H1 (cell line): ENCODE results near the gene FBXO34. TPM values are rescaled to one million over a fixed set of nuclear protein-coding genes. Genes with fewer than 3 reads are reported as not detected.

Experiments used
- CTCF ChIA-PET: fragments of 300-600 bp; sonication (Branson Sonifier 250); formaldehyde crosslinking; loops from one replicate; lab custom pipeline; 2021; ENCODE audit not compliant: partially characterized antibody; lab: Charles Lee
- POLR2A ChIA-PET: fragments of 300-600 bp; sonication (Branson Sonifier 250); formaldehyde crosslinking; loops from one replicate; lab custom pipeline; 2021; ENCODE audit warnings: inconsistent platforms; ENCODE audit not compliant: partially characterized antibody; lab: Charles Lee
- DNase-seq, 2 experiments: peaks; one replicate each; pipeline versions ENCODE4 v3.0.0 to v3.0.0-alpha.2; 2010 to 2022; ENCODE audit warnings: low spot score in 2 of 2, low read depth in 1 of 2, mixed read lengths in 1 of 2
- FAIRE-seq: peaks from 2 replicates; lab custom pipeline; 2011; peaks lifted over from hg19 to GRCh38; lab: Jason Lieb, UNC
- H2AFZ ChIP-seq: 2 replicates; pipeline ENCODE4 v1.8.1; 2012; ENCODE audit warnings: low read length, inconsistent platforms
- H2AK5ac ChIP-seq: 2 replicates; pipeline ENCODE4 v1.6.1; 2013; ENCODE audit warnings: low read depth, low read length
- H2BK120ac ChIP-seq: replicated peaks from 2 replicates; pipeline ENCODE3; 2013; ENCODE audit warnings: low read depth, low read length, inconsistent platforms
- H2BK12ac ChIP-seq: 2 replicates; pipeline ENCODE4 v1.6.1; 2013; ENCODE audit warnings: low read depth, low read length
- H2BK15ac ChIP-seq: 2 replicates; pipeline ENCODE4 v1.6.1; 2013; ENCODE audit warnings: low read length
- H2BK20ac ChIP-seq: 2 replicates; pipeline ENCODE4 v1.6.1; 2013; ENCODE audit warnings: low read length
- H2BK5ac ChIP-seq: 2 replicates; pipeline ENCODE4 v1.6.1; 2013; ENCODE audit warnings: low read depth, low read length
- H3K14ac ChIP-seq: 2 replicates; pipeline ENCODE4 v1.6.1; 2013; ENCODE audit warnings: inconsistent platforms; ENCODE audit not compliant: insufficient read length
- H3K18ac ChIP-seq: 2 replicates; pipeline ENCODE4 v1.6.1; 2013; ENCODE audit warnings: low read length; ENCODE audit errors: extremely low read depth
- H3K23ac ChIP-seq: 2 replicates; pipeline ENCODE4 v1.6.1; 2013; ENCODE audit warnings: inconsistent platforms; ENCODE audit not compliant: insufficient read length
- H3K23me2 ChIP-seq: 2 replicates; pipeline ENCODE4 v1.6.1; 2013; ENCODE audit warnings: low read depth, low read length
- H3K27ac ChIP-seq: 2 replicates; pipeline ENCODE4 v1.6.1; 2011; ENCODE audit warnings: low read depth, low read length, inconsistent platforms
- H3K27me3 ChIP-seq, 4 experiments: replicated peaks in 1 of 4; 1 replicate in 1 of 4; 2 replicates in 3 of 4; pipeline versions ENCODE4 v1.6.1 to v1.8.1; 2011 to 2013; ENCODE audit warnings: low read length in 3 of 4, mild to moderate bottlenecking in 3 of 4, inconsistent platforms in 2 of 4, mixed read lengths in 2 of 4, moderate library complexity in 1 of 4; ENCODE audit not compliant: control insufficient read depth in 3 of 4, insufficient read depth in 3 of 4; ENCODE audit errors: extremely low read depth in 1 of 4
- H3K36me3 ChIP-seq, 4 experiments: 2 replicates each; pipeline versions ENCODE4 v1.6.1 to v1.8.1; 2011 to 2013; ENCODE audit warnings: mild to moderate bottlenecking in 4 of 4, low read length in 3 of 4, moderate library complexity in 2 of 4, control low read depth in 1 of 4, inconsistent platforms in 1 of 4; ENCODE audit not compliant: insufficient read depth in 4 of 4, control insufficient read depth in 2 of 4
- H3K4ac ChIP-seq: replicated peaks from 2 replicates; pipeline ENCODE3; 2013; ENCODE audit warnings: low read length, low read depth, mixed read lengths, inconsistent platforms; ENCODE audit not compliant: insufficient read length
- H3K4me1 ChIP-seq, 4 experiments: replicated peaks in 1 of 4; 1 replicate in 1 of 4; 2 replicates in 3 of 4; pipeline versions ENCODE4 v1.6.1 to v1.8.1; 2011 to 2013; ENCODE audit warnings: low read length in 3 of 4, inconsistent platforms in 2 of 4, mixed read lengths in 1 of 4; ENCODE audit not compliant: insufficient read depth in 4 of 4, control insufficient read depth in 3 of 4
- H3K4me2 ChIP-seq, 2 experiments: 2 replicates each; pipeline versions ENCODE4 v1.6.1 to v1.8.1; 2011 to 2013; ENCODE audit warnings: low read depth in 2 of 2, low read length in 2 of 2, control low read depth in 1 of 2, inconsistent platforms in 1 of 2, mild to moderate bottlenecking in 1 of 2; ENCODE audit not compliant: insufficient read depth in 1 of 2
- H3K4me3 ChIP-seq, 4 experiments: fragments of 200-600, 300-600 bp in 1 of 4; sonication (generic), shearing (Covaris generic), sonication (Bioruptor Twin) in 1 of 4; 2 replicates each; pipeline versions ENCODE4 v1.5.1 to v1.8.1; 2011 to 2016; ENCODE audit warnings: low read length in 4 of 4, low read depth in 3 of 4, control low read depth in 2 of 4, inconsistent platforms in 2 of 4, mild to moderate bottlenecking in 2 of 4, mixed read lengths in 1 of 4, moderate library complexity in 1 of 4; ENCODE audit not compliant: insufficient read depth in 2 of 4; ENCODE audit errors: extremely low read depth in 1 of 4
- H3K56ac ChIP-seq: replicated peaks from 2 replicates; pipeline ENCODE3; 2013; ENCODE audit warnings: low read depth, mild to moderate bottlenecking, mixed read lengths, low read length, inconsistent platforms; ENCODE audit not compliant: insufficient read length
- H3K79me1 ChIP-seq: 2 replicates; pipeline ENCODE4 v1.6.1; 2013; ENCODE audit warnings: low read depth, low read length, control low read depth
- H3K79me2 ChIP-seq, 2 experiments: 2 replicates each; pipeline versions ENCODE4 v1.6.1 to v1.8.1; 2012 to 2013; ENCODE audit warnings: low read length in 2 of 2, mild to moderate bottlenecking in 2 of 2, inconsistent platforms in 1 of 2; ENCODE audit not compliant: insufficient read depth in 2 of 2, control insufficient read depth in 1 of 2
- H3K9ac ChIP-seq, 4 experiments: replicated peaks in 1 of 4; 1 replicate in 1 of 4; 2 replicates in 3 of 4; pipeline versions ENCODE4 v1.6.1 to v1.8.1; 2011 to 2013; ENCODE audit warnings: low read depth in 3 of 4, low read length in 3 of 4, control low read depth in 2 of 4, mild to moderate bottlenecking in 2 of 4, moderate library complexity in 2 of 4, inconsistent platforms in 1 of 4; ENCODE audit errors: extremely low read depth in 1 of 4
- H3K9me3 ChIP-seq, 2 experiments: 2 replicates each; pipeline versions ENCODE4 v1.6.1 to v1.8.1; 2012 to 2013; ENCODE audit warnings: mild to moderate bottlenecking in 2 of 2, moderate library complexity in 2 of 2, control low read depth in 1 of 2, inconsistent platforms in 1 of 2, low read depth in 1 of 2, low read length in 1 of 2, mixed read lengths in 1 of 2; ENCODE audit not compliant: insufficient read depth in 2 of 2
- H4K20me1 ChIP-seq, 2 experiments: replicated peaks in 1 of 2; 2 replicates each; pipeline versions ENCODE3 to v1.8.1; 2011 to 2013; ENCODE audit warnings: inconsistent platforms in 2 of 2, low read length in 2 of 2, mild to moderate bottlenecking in 1 of 2; ENCODE audit not compliant: insufficient read depth in 2 of 2, control insufficient read depth in 1 of 2
- H4K5ac ChIP-seq: 2 replicates; pipeline ENCODE4 v1.6.1; 2013; ENCODE audit warnings: low read length, low read depth, mixed read lengths, inconsistent platforms; ENCODE audit not compliant: insufficient read length
- H4K8ac ChIP-seq: 2 replicates; pipeline ENCODE4 v1.8.0; 2013; ENCODE audit warnings: mild to moderate bottlenecking, moderate library complexity, low read length, inconsistent platforms; ENCODE audit not compliant: insufficient read depth; ENCODE audit errors: extremely low read depth
- H4K91ac ChIP-seq: replicated peaks from 2 replicates; pipeline ENCODE3; 2013; ENCODE audit warnings: low read length, mixed read lengths, inconsistent platforms; ENCODE audit not compliant: insufficient read length
- GTF2F1 ChIP-seq: IDR thresholded peaks from 2 replicates; pipeline ENCODE4 v1.6.1; 2012; ENCODE audit warnings: low read depth, low read length, improper control_type of control experiment, borderline replicate concordance
- WGBS, 2 experiments: shearing (Covaris generic) in 1 of 2; methylation state at CpG; one replicate each; pipeline versions ENCODE4 v1.1.6 to v1.1.7; 2013 to 2015; ENCODE audit warnings: low lambda C conversion rate in 2 of 2, mixed read lengths in 2 of 2, inconsistent platforms in 1 of 2, low coverage in 1 of 2, missing lambda C conversion rate in 1 of 2; ENCODE audit not compliant: insufficient replicate concordance in 2 of 2, insufficient coverage in 1 of 2, insufficient read length in 1 of 2; ENCODE audit errors: extremely low coverage in 1 of 2, missing lambda C conversion rate in 1 of 2; 5-methylcytosine and 5-hydroxymethylcytosine counted together
- polyA plus RNA-seq, 7 experiments: library from polyadenylated mRNA; depleted of rRNA in 3 of 7; stranded (reverse) in 5 of 7; unstranded in 2 of 7; fragments of >200 nt in 5 of 7; fragments of 200-250 nt in 2 of 7; gene quantifications; 1 replicate in 5 of 7; 2 replicates in 1 of 7; 4 replicates in 1 of 7; pipeline versions ENCODE4 v1.2.1 to v1.2.3, GENCODE V29; 2011 to 2013; ENCODE audit warnings: missing spikeins in 2 of 7, mixed read lengths in 2 of 7
- total RNA-seq: library from RNA; stranded (reverse); fragmentation: NEBNext Ultra II Directional; extraction: Animal tissue kit (Norgen Biotek cat#: 25700); gene quantifications from 2 replicates; pipeline ENCODE4 v1.2.1, GENCODE V29; 2021

FBXO34 gene
- total and polyA plus RNA-seq, 2 of the 8 experiments (the other 6 are each of a cell fraction or from before 2014, with no cell fraction given), result 7.0 to 14.4 TPM

GRCh38 chr14:55356913-55357312 is 85.7 kb downstream of the FBXO34 start:
- Histone ChIP-seq H4K20me1 (peaks cover 0 to 4% of the 10 kb centered on the region in 2 experiments), H3K4me1 (no peaks in the 10 kb centered on the region), H3K23me2 (no peaks in the 10 kb centered on the region), H2BK20ac (no peak overlapping the region), H3K4me3 (no peak overlapping the region), H3K4ac (no peak overlapping the region), H3K9me3 (no peaks in the 10 kb centered on the region), H2BK120ac (no peak overlapping the region), H2BK12ac (no peak overlapping the region), H3K27ac (no peak overlapping the region), H3K79me2 (no peaks in the 10 kb centered on the region), H3K9ac (no peak overlapping the region), H4K8ac (no peak overlapping the region), H3K14ac (no peak overlapping the region), H3K18ac (no peak overlapping the region), H2AK5ac (no peak overlapping the region), H4K5ac (no peak overlapping the region), H3K36me3 (0 out of 8 replicates have a peak, but pooled peaks cover 0 to 3% (median 0%) of the 10 kb centered on the region in 4 experiments), H3K4me2 (no peak overlapping the region), H4K91ac (no peak overlapping the region), H3K56ac (no peak overlapping the region), H2BK5ac (no peak overlapping the region), H2AFZ (no peak overlapping the region), H3K79me1 (no peaks in the 10 kb centered on the region), H3K23ac (no peak overlapping the region), H2BK15ac (no peak overlapping the region), H3K27me3 (no peaks in the 10 kb centered on the region)
- ChIA-PET CTCF (interaction anchor here (1.3 to 5.8 kb wide), 4 partner anchors 11 to 113 kb away, joined by 3 to 43 read pairs (median 20); partner anchors contain the start of gene FBXO34), POLR2A (no interaction called here)
- FAIRE-seq (no peak), DNase-seq (peak in 1 of 2 experiments; percentile 17)
- 80% methylated on average over 2 of the region's 2 CpGs; no CpG with 5 or more reads in 1 of the 2 experiments for WGBS, 2 experiments
- TF ChIP-seq GTF2F1, result no peak
